GM21529 (cell line): ENCODE data around the gene TBATA.

Experiments
- ATAC-seq: cut with Tn5 transposase; IDR thresholded peaks from one replicate; pipeline ENCODE4 v1.9.1; 2021; ENCODE audit not compliant: unreplicated experiment

The TBATA gene

GRCh38 chr10:70763567-70763966, 21.6 kb downstream of the TBATA start:
- no peak for ATAC-seq

GRCh38 chr10:70762441-70763175, 22.6 kb downstream of the TBATA start:
- ATAC-seq: no peak

- ATAC-seq: no peak
Observed at GRCh38 chr10:70761727-70762350, 23.3 kb downstream of the TBATA start.

GRCh38 chr10:70761031-70761601, 24.1 kb downstream of the TBATA start:
- ATAC-seq: no peak

GRCh38 chr10:70760271-70760787, 24.8 kb downstream of the TBATA start:
- no peak for ATAC-seq

- no peak for ATAC-seq
Observed at GRCh38 chr10:70759781-70760180, 25.4 kb downstream of the TBATA start.

GRCh38 chr10:70758757-70759514, 26.2 kb downstream of the TBATA start:
- ATAC-seq: no peak

GRCh38 chr10:70757856-70758255, 27.3 kb downstream of the TBATA start:
- no peak for ATAC-seq

GRCh38 chr10:70756700-70757360, 28.3 kb downstream of the TBATA start:
- ATAC-seq: no peak

GRCh38 chr10:70753841-70754621, 31.1 kb downstream of the TBATA start:
- no peak for ATAC-seq

GRCh38 chr10:70753026-70753663, 32.0 kb downstream of the TBATA start:
- ATAC-seq: no peak

- ATAC-seq: no peak
Observed at GRCh38 chr10:70752571-70752970, 32.6 kb downstream of the TBATA start.

- ATAC-seq: no peak
Observed at GRCh38 chr10:70751991-70752390, 33.2 kb downstream of the TBATA start.

- no peak for ATAC-seq
Observed at GRCh38 chr10:70751356-70751755, 33.8 kb downstream of the TBATA start.

GRCh38 chr10:70750156-70750703, 34.9 kb downstream of the TBATA start:
- no peak for ATAC-seq

- no peak for ATAC-seq
Observed at GRCh38 chr10:70749756-70750155, 35.4 kb downstream of the TBATA start.

GRCh38 chr10:70748801-70749573, 36.2 kb downstream of the TBATA start:
- ATAC-seq: no peak

GRCh38 chr10:70748305-70748704, 36.9 kb downstream of the TBATA start:
- no peak for ATAC-seq
